ENCODE data around the gene R3HDM1.
"Not testable (repeated sequence)": the region's sequence is repeated elsewhere in the genome, so short reads cannot be mapped to it uniquely, and the experiment has no call there.

The R3HDM1 gene

GRCh38 chr2:135531231-135532197 lies at the start of gene R3HDM1:
Gene R3HDM1, plus strand, starts transcription at chr2:135531484. Its CDS starts 73,362 bp downstream, at chr2:135604846.
- peak; percentile 100 for DNase-seq (ENCODE audit: low read depth, low spot score)
- Histone ChIP-seq H3K36me3 (ENCODE audit: insufficient read depth, low read length) (peaks cover 12% of the 10 kb centered on the region), H3K4me3 (peak within 1 kb of the TSS; percentile 91), H3K27ac (peak within 1 kb of the TSS; percentile 96), H3K9me3 (ENCODE audit: low read depth, low read length) (no peaks in the 10 kb centered on the region), H3K9ac (ENCODE audit: insufficient read length) (peak within 1 kb of the TSS; percentile 92)
- TF ChIP-seq POLR2AphosphoS5 (IDR thresholded peaks at IDR 0.05; ENCODE audit: borderline replicate concordance, low read depth, low read length) (peak; percentile 57; the same call in 1 of the 2 replicates), FOXP2 (optimal IDR thresholded peaks at IDR 0.05; ENCODE audit: control extremely low read depth, extremely low read length, insufficient read depth) (no peak), EZH2 (IDR thresholded peaks at IDR 0.05) (no peak)

DNA sequence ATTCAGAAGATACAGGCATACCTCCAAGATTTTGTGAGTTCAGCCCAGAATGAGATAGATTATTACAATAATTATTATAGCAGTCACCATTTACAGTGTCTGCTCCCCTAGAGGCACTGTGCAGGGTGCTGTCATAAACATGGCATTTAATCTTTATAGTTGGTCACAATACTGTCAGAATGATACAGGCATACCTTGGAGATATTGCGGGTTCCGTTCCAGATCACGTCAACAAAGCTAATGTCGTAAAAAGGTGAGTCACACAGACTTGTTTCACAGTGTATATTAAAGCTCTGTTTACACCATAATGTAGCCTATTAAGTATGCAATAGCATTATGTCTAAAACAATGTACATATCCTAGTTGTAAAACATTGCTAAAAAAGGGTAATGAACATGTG lies 45.8 kb upstream of the R3HDM1 start:
- no peak overlapping the region for H3K9ac ChIP-seq (ENCODE audit: insufficient read length)
- H3K4me3 ChIP-seq, result no peak overlapping the region
- no peak for DNase-seq (ENCODE audit: low read depth, low spot score)
- H3K9me3 ChIP-seq (ENCODE audit: low read depth, low read length), result 0 out of 2 replicates have a peak, but pooled peaks cover 4% of the 10 kb centered on the region
- peaks cover 18% of the 10 kb centered on the region for H3K36me3 ChIP-seq (ENCODE audit: insufficient read depth, low read length)
- TF ChIP-seq FOXP2 (optimal IDR thresholded peaks at IDR 0.05; ENCODE audit: control extremely low read depth, extremely low read length, insufficient read depth), result no peak
- no peak for TF ChIP-seq POLR2AphosphoS5 (IDR thresholded peaks at IDR 0.05; ENCODE audit: borderline replicate concordance, low read depth, low read length)
- TF ChIP-seq EZH2 (IDR thresholded peaks at IDR 0.05), result no peak
- H3K27ac ChIP-seq, result no peak overlapping the region

DNA sequence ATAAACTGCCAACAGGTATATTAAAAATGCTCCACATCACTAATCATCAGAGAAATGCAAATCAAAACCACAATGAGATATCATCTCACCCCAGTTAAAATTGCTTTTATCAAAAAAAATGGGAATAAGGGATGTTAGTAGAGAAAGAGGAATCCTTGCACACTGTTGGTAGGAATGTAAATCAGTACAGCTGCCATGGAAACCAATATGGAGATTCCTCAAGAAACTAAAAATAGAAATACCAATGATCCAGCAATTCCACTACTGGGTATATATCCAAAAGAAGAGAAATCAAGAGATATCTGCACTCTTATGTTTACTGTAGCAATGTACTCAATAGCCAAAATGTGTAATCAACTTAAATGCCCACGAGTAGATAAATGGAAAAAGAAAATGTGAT lies 40.9 kb upstream of the R3HDM1 start:
- 0 out of 2 replicates have a peak, but pooled peaks cover 4% of the 10 kb centered on the region for H3K9me3 ChIP-seq (ENCODE audit: low read depth, low read length)
- no peak overlapping the region for H3K4me3 ChIP-seq
- H3K27ac ChIP-seq, result no peak overlapping the region
- no peak overlapping the region for H3K9ac ChIP-seq (ENCODE audit: insufficient read length)
- H3K36me3 ChIP-seq (ENCODE audit: insufficient read depth, low read length), result peaks cover 18% of the 10 kb centered on the region
- TF ChIP-seq POLR2AphosphoS5 (IDR thresholded peaks at IDR 0.05; ENCODE audit: borderline replicate concordance, low read depth, low read length), result no peak
- no peak for TF ChIP-seq FOXP2 (optimal IDR thresholded peaks at IDR 0.05; ENCODE audit: control extremely low read depth, extremely low read length, insufficient read depth)
- no peak for TF ChIP-seq EZH2 (IDR thresholded peaks at IDR 0.05)
- no peak for DNase-seq (ENCODE audit: low read depth, low spot score)

DNA sequence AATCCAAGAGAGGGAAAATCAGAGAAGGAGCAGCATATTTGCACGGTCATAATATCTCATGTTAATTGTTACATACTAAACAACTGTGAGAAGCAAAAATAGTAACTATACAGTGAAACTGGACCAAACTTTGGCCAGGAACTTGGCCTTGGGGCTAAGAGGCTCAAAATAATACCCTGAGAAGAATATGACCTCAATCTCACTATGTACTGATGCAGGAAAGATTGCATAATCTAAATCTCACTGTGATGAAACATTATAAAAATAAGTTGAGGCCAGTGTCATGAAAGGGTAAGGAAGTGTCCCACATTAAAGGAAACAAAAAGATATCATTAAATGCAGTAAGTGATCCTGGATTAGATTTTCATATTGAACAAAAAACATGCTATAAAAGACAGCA lies 36.8 kb upstream of the R3HDM1 start:
- H3K36me3 ChIP-seq (ENCODE audit: insufficient read depth, low read length), result peaks cover 7% of the 10 kb centered on the region; the same call in 1 of the 2 replicates
- no peak overlapping the region for H3K27ac ChIP-seq
- H3K9me3 ChIP-seq (ENCODE audit: low read depth, low read length), result no peaks in the 10 kb centered on the region
- H3K4me3 ChIP-seq, result no peak overlapping the region
- TF ChIP-seq FOXP2 (optimal IDR thresholded peaks at IDR 0.05; ENCODE audit: control extremely low read depth, extremely low read length, insufficient read depth) (no peak), POLR2AphosphoS5 (IDR thresholded peaks at IDR 0.05; ENCODE audit: borderline replicate concordance, low read depth, low read length) (no peak), EZH2 (IDR thresholded peaks at IDR 0.05) (no peak)
- no peak overlapping the region for H3K9ac ChIP-seq (ENCODE audit: insufficient read length)
- DNase-seq (ENCODE audit: low read depth, low spot score), result no peak

- H3K9me3 ChIP-seq (ENCODE audit: low read depth, low read length), result no peaks in the 10 kb centered on the region
- H3K36me3 ChIP-seq (ENCODE audit: insufficient read depth, low read length), result peaks cover 9% of the 10 kb centered on the region; the same call in 1 of the 2 replicates
- TF ChIP-seq EZH2 (IDR thresholded peaks at IDR 0.05), result no peak
- TF ChIP-seq POLR2AphosphoS5 (IDR thresholded peaks at IDR 0.05; ENCODE audit: borderline replicate concordance, low read depth, low read length), result no peak
- no peak for TF ChIP-seq FOXP2 (optimal IDR thresholded peaks at IDR 0.05; ENCODE audit: control extremely low read depth, extremely low read length, insufficient read depth)
- H3K9ac ChIP-seq (ENCODE audit: insufficient read length), result no peak overlapping the region
- H3K4me3 ChIP-seq, result no peak overlapping the region
- H3K27ac ChIP-seq, result no peak overlapping the region
- no peak for DNase-seq (ENCODE audit: low read depth, low spot score)
These were observed 36.4 kb upstream of the R3HDM1 start for GRCh38 chr2:135494917-135495316.

- H3K27ac ChIP-seq; H3K9ac ChIP-seq (ENCODE audit: insufficient read length); H3K4me3 ChIP-seq; DNase-seq (ENCODE audit: low read depth, low spot score); H3K9me3 ChIP-seq (ENCODE audit: low read depth, low read length): not testable (repeated sequence)
- peaks cover 13% of the 10 kb centered on the region for H3K36me3 ChIP-seq (ENCODE audit: insufficient read depth, low read length)
These were observed 32.7 kb upstream of the R3HDM1 start for GRCh38 chr2:135498588-135498987.

DNA sequence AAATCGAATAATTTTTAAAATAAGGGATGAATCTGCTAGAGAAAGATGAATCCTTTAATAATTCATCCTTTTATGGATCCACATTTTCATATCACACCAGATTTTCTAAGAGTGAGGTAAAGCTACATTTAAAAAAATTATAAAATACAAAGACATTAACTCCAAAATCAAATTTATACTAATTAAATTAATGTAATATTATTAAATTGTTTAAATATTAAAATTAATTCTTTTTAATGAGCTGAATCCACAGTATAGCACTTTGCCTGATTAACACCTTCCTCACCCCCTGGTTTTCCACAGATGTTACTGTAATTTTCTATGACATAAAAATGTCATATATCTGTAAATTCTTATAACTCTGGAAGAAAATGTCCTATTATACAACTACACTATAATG lies 26.5 kb upstream of the R3HDM1 start:
- Histone ChIP-seq H3K9ac (ENCODE audit: insufficient read length) (no peak overlapping the region), H3K27ac (no peak overlapping the region), H3K9me3 (ENCODE audit: low read depth, low read length) (no peaks in the 10 kb centered on the region), H3K4me3 (no peak overlapping the region), H3K36me3 (ENCODE audit: insufficient read depth, low read length) (peaks cover 8% of the 10 kb centered on the region)
- TF ChIP-seq POLR2AphosphoS5 (IDR thresholded peaks at IDR 0.05; ENCODE audit: borderline replicate concordance, low read depth, low read length) (no peak), EZH2 (IDR thresholded peaks at IDR 0.05) (no peak), FOXP2 (optimal IDR thresholded peaks at IDR 0.05; ENCODE audit: control extremely low read depth, extremely low read length, insufficient read depth) (no peak)
- DNase-seq (ENCODE audit: low read depth, low spot score), result no peak

GRCh38 chr2:135510577-135510976 lies 20.7 kb upstream of the R3HDM1 start:
- H3K27ac ChIP-seq, result no peak overlapping the region
- no peaks in the 10 kb centered on the region for H3K36me3 ChIP-seq (ENCODE audit: insufficient read depth, low read length)
- TF ChIP-seq EZH2 (IDR thresholded peaks at IDR 0.05) (no peak), FOXP2 (optimal IDR thresholded peaks at IDR 0.05; ENCODE audit: control extremely low read depth, extremely low read length, insufficient read depth) (no peak), POLR2AphosphoS5 (IDR thresholded peaks at IDR 0.05; ENCODE audit: borderline replicate concordance, low read depth, low read length) (no peak)
- DNase-seq (ENCODE audit: low read depth, low spot score), result no peak
- H3K9ac ChIP-seq (ENCODE audit: insufficient read length), result no peak overlapping the region
- no peaks in the 10 kb centered on the region for H3K9me3 ChIP-seq (ENCODE audit: low read depth, low read length)
- no peak overlapping the region for H3K4me3 ChIP-seq

All from SK-N-MC (cell line).